GM13977 (cell line): Measurements from ENCODE around the gene DCAF11.

ENCODE experiments used
- DNase-seq: peaks from one replicate; pipeline ENCODE4 v3.0.0; 2012; ENCODE audit warnings: low spot score
- CTCF ChIP-seq: IDR thresholded peaks from 2 replicates; pipeline ENCODE4 v1.5.1; 2012; ENCODE audit warnings: mild to moderate bottlenecking, control low read depth; ENCODE audit not compliant: insufficient read depth; ENCODE audit errors: extremely low read depth, missing control alignments
- in situ Hi-C: fragments of 300-500 bp; cut with MboI; formaldehyde crosslinking; loops from one replicate; pipeline ENCODE4 v1.12.0; 2022; ENCODE audit warnings: low sequenced_read_pairs, low pct_unique_long_range_greater_than_20kb, mixed read lengths, inconsistent platforms; ENCODE audit not compliant: unreplicated experiment

The DCAF11 gene

GRCh38 chr14:24114532-24115421 lies at the start of gene DCAF11, which contains the start of gene NRL:
Gene DCAF11, plus strand, starts transcription at chr14:24114777. Its CDS starts 818 bp downstream, at chr14:24115595.
Gene NRL, minus strand, starts transcription at chr14:24114949. Its CDS starts 32,101 bp downstream, at chr14:24082848.
- DNase-seq = peak; percentile 99
- in situ Hi-C loops = no loop called here
- no peak for TF ChIP-seq CTCF

- no peak for TF ChIP-seq CTCF
- in situ Hi-C loops = no loop called here
- DNase-seq = no peak
Observed at GRCh38 chr14:24064856-24065255, 49.7 kb upstream of the DCAF11 start.

- no peak for TF ChIP-seq CTCF
- no peak for DNase-seq
- in situ Hi-C loops = no loop called here
Observed at GRCh38 chr14:24065408-24065807, 49.2 kb upstream of the DCAF11 start.

GRCh38 chr14:24066496-24067132 lies 48.0 kb upstream of the DCAF11 start:
- DNase-seq = no peak
- in situ Hi-C loops = no loop called here
- TF ChIP-seq CTCF = no peak

GRCh38 chr14:24067133-24068082 lies 47.2 kb upstream of the DCAF11 start:
- in situ Hi-C loops = no loop called here
- DNase-seq = no peak
- no peak for TF ChIP-seq CTCF
